GM23338 (cell line): ENCODE measurements around the gene CDC16. TPM values are rescaled to one million over a fixed set of nuclear protein-coding genes. Genes with fewer than 3 reads are reported as not detected.

ENCODE experiments used
- ATAC-seq: fragments of 200-7000 bp; cut with Tn5 transposase; 3 replicates; pipeline ENCODE4 v1.9.1; 2020
- DNase-seq: peaks from one replicate; pipeline ENCODE4 v3.0.0-alpha.2; 2015; ENCODE audit warnings: low spot score
- H2AFZ ChIP-seq: fragments of 200-600 bp; sonication (generic); 2 replicates; pipeline ENCODE4 v1.8.0; 2016; ENCODE audit warnings: antibody characterized with exemption, mild to moderate bottlenecking, moderate library complexity
- H3F3A ChIP-seq: fragments of 200-600 bp; sonication (generic); replicated peaks from 2 replicates; pipeline ENCODE4 v1.8.0; 2017; ENCODE audit warnings: antibody characterized with exemption, mixed run types, low read depth
- H3K27ac ChIP-seq: fragments of 200-600 bp; sonication (generic); 2 replicates; pipeline ENCODE4 v1.6.1; 2016; ENCODE audit warnings: low read depth
- H3K27me3 ChIP-seq: fragments of 200-600 bp; sonication (generic); 2 replicates; pipeline ENCODE4 v1.8.0; 2016; ENCODE audit warnings: mild to moderate bottlenecking, mixed run types, moderate library complexity; ENCODE audit not compliant: insufficient read depth
- H3K36me3 ChIP-seq: fragments of 200-600 bp; sonication (generic); 2 replicates; pipeline ENCODE4 v1.8.0; 2016; ENCODE audit warnings: mild to moderate bottlenecking; ENCODE audit not compliant: insufficient read depth
- H3K4me1 ChIP-seq: fragments of 200-600 bp; sonication (generic); 2 replicates; pipeline ENCODE4 v1.8.0; 2016; ENCODE audit warnings: mild to moderate bottlenecking, moderate library complexity; ENCODE audit not compliant: insufficient read depth
- H3K4me2 ChIP-seq: fragments of 200-600 bp; sonication (generic); 2 replicates; pipeline ENCODE4 v1.7.1; 2017; ENCODE audit warnings: mixed run types
- H3K4me3 ChIP-seq: fragments of 200-600 bp; sonication (generic); 2 replicates; pipeline ENCODE4 v1.6.1; 2016; ENCODE audit warnings: mixed run types
- H3K79me2 ChIP-seq: fragments of 200-600 bp; sonication (generic); replicated peaks from 2 replicates; pipeline ENCODE4 v1.8.0; 2017; ENCODE audit warnings: mild to moderate bottlenecking; ENCODE audit not compliant: insufficient read depth
- H3K9me2 ChIP-seq: fragments of 200-600 bp; sonication (generic); 2 replicates; pipeline ENCODE4 v1.8.0; 2017; ENCODE audit not compliant: insufficient read depth
- H4K20me1 ChIP-seq: fragments of 200-600 bp; sonication (generic); replicated peaks from 2 replicates; pipeline ENCODE4 v1.8.0; 2017; ENCODE audit warnings: mild to moderate bottlenecking; ENCODE audit not compliant: insufficient read depth
- H3K27ac Mint-ChIP-seq: 2 replicates; pipeline ENCODE4 v1.8.0; 2020; ENCODE audit warnings: inconsistent platforms, mild to moderate bottlenecking, moderate library complexity, mixed read lengths
- H3K27me3 Mint-ChIP-seq: 3 replicates; pipeline ENCODE4 v1.8.0; 2022; ENCODE audit warnings: low read depth, mild to moderate bottlenecking, moderate library complexity, mixed read lengths, inconsistent platforms; ENCODE audit not compliant: insufficient read depth, poor library complexity
- H3K36me3 Mint-ChIP-seq: 3 replicates; pipeline ENCODE4 v1.8.0; 2021; ENCODE audit warnings: low read depth, mild to moderate bottlenecking, inconsistent platforms, moderate library complexity, mixed read lengths
- H3K4me1 Mint-ChIP-seq: 3 replicates; pipeline ENCODE4 v1.8.0; 2020; ENCODE audit warnings: mild to moderate bottlenecking, inconsistent platforms, mixed read lengths
- H3K4me3 Mint-ChIP-seq: 3 replicates; pipeline ENCODE4 v1.8.0; 2021; ENCODE audit warnings: moderate library complexity, mild to moderate bottlenecking, inconsistent platforms, mixed read lengths
- H3K9me3 Mint-ChIP-seq: 3 replicates; pipeline ENCODE4 v1.8.0; 2020; ENCODE audit warnings: moderate library complexity, mild to moderate bottlenecking, inconsistent platforms, mixed read lengths
- CREB1 ChIP-seq: fragments of 250-450 bp; sonication (Bioruptor Pico); IDR thresholded peaks from 2 replicates; pipeline ENCODE4 v1.5.0; 2020; ENCODE audit warnings: low read depth, mild to moderate bottlenecking, moderate library complexity
- CTCF ChIP-seq, 2 experiments: fragments of 200-600 bp in 1 of 2; sonication (generic) in 1 of 2; conservative IDR thresholded peaks; 2 replicates each; pipeline versions ENCODE4 v1.5.1 to v1.6.1; 2016 to 2017; ENCODE audit warnings: antibody characterized with exemption in 2 of 2, low read depth in 2 of 2, mild to moderate bottlenecking in 2 of 2, moderate library complexity in 1 of 2
- ETS1 ChIP-seq: IDR thresholded peaks from 2 replicates; pipeline ENCODE4 v1.6.1; 2016; ENCODE audit warnings: antibody characterized with exemption
- EZH2 ChIP-seq: fragments of 200-600 bp; sonication (generic); IDR thresholded peaks from one replicate; pipeline ENCODE4 v1.8.0; 2017; ENCODE audit warnings: antibody characterized with exemption, mild to moderate bottlenecking, low read depth; ENCODE audit not compliant: unreplicated experiment
- EZH2phosphoT487 ChIP-seq: fragments of 200-600 bp; sonication (generic); IDR thresholded peaks from one replicate; pipeline ENCODE4 v1.8.1; 2018; ENCODE audit warnings: antibody characterized with exemption; ENCODE audit not compliant: unreplicated experiment
- JUNB ChIP-seq: IDR thresholded peaks from one replicate; pipeline ENCODE4 v1.6.1; 2016; ENCODE audit warnings: antibody characterized with exemption; ENCODE audit not compliant: unreplicated experiment
- NANOG ChIP-seq: IDR thresholded peaks from 2 replicates; pipeline ENCODE4 v1.6.1; 2016; ENCODE audit warnings: antibody characterized with exemption, borderline replicate concordance
- POLR2AphosphoS5 ChIP-seq: IDR thresholded peaks from 2 replicates; pipeline ENCODE4 v1.6.1; 2016; ENCODE audit warnings: antibody characterized with exemption, low read depth
- REST ChIP-seq: IDR thresholded peaks from one replicate; pipeline ENCODE4 v1.6.1; 2018; ENCODE audit warnings: antibody characterized with exemption; ENCODE audit not compliant: unreplicated experiment
- STAT1 ChIP-seq: IDR thresholded peaks from one replicate; pipeline ENCODE4 v1.6.1; 2016; ENCODE audit warnings: antibody characterized with exemption; ENCODE audit not compliant: unreplicated experiment
- ZNF114 ChIP-seq: fragments of 250-450 bp; sonication (Bioruptor Pico); IDR thresholded peaks from 2 replicates; pipeline ENCODE4 v1.5.0; 2020; ENCODE audit warnings: mild to moderate bottlenecking, moderate library complexity
- ZNF331 ChIP-seq: fragments of 250-450 bp; sonication (Bioruptor Pico); IDR thresholded peaks from 2 replicates; pipeline ENCODE4 v1.5.0; 2020; ENCODE audit warnings: low read depth, mild to moderate bottlenecking, moderate library complexity
- ZNF462 ChIP-seq: fragments of 250-450 bp; sonication (Bioruptor Pico); IDR thresholded peaks from 2 replicates; pipeline ENCODE4 v1.5.0; 2020; ENCODE audit warnings: mild to moderate bottlenecking, moderate library complexity
- polyA plus RNA-seq: library from polyadenylated mRNA; unstranded; fragments of >200 nt; fragmentation: Nextera tagmentation; extraction: Ambion mirVana; gene quantifications from 2 replicates; pipeline ENCODE4 v1.2.1, GENCODE V29; 2016
- total RNA-seq: library from RNA; depleted of rRNA; stranded (reverse); fragments of >200 nt; shearing (Covaris generic); gene quantifications from 2 replicates; pipeline ENCODE4 v1.2.3, GENCODE V29; 2014

Gene CDC16
- total and polyA plus RNA-seq, 2 experiments from 2014 or later = 86.1 to 91.3 TPM

GRCh38 chr13:114259374-114259773 lies 24.7 kb downstream of the CDC16 start:
- Histone ChIP-seq H3F3A (0 out of 2 replicates have a peak, but pooled peaks cover 5% of the 10 kb centered on the region), H3K4me2 (no peak overlapping the region), H3K9me2 (no peaks in the 10 kb centered on the region), H2AFZ (no peak overlapping the region), H3K4me1 (peaks cover 32% of the 10 kb centered on the region), H3K27me3 (no peaks in the 10 kb centered on the region), H3K79me2 (peaks cover 6% of the 10 kb centered on the region), H3K4me3 (no peak overlapping the region), H4K20me1 (peaks cover 14% of the 10 kb centered on the region; the same call in 1 of the 2 replicates), H3K27ac (peak overlapping the region; percentile 62; the same call in 1 of the 2 replicates), H3K36me3 (peaks cover 67% of the 10 kb centered on the region)
- ATAC-seq (no peak), DNase-seq (no peak)
- H3K4me1 Mint-ChIP-seq = peaks cover 32% of the 10 kb centered on the region
- peaks cover 89% of the 10 kb centered on the region for H3K36me3 Mint-ChIP-seq
- H3K27ac Mint-ChIP-seq = peak overlapping the region; percentile 57; the same call in 1 of the 2 replicates
- no peak overlapping the region for H3K4me3 Mint-ChIP-seq
- H3K27me3 Mint-ChIP-seq = peaks cover 2% of the 10 kb centered on the region
- no peaks in the 10 kb centered on the region for H3K9me3 Mint-ChIP-seq
- TF ChIP-seq ZNF462 (CRISPR knock-in tag) (no peak), NANOG (no peak), EZH2phosphoT487 (no peak), ZNF114 (CRISPR knock-in tag) (no peak), JUNB (no peak), CREB1 (no peak), ZNF331 (CRISPR knock-in tag) (no peak), EZH2 (no peak), REST (no peak), POLR2AphosphoS5 (no peak), CTCF (conservative IDR thresholded peaks at IDR 0.05; ENCODE audit: low read depth in 2 of 2) (no peak), STAT1 (no peak), ETS1 (no peak)
